ENCODE measurements around the gene CST9L. TPM values are rescaled to one million over a fixed set of nuclear protein-coding genes. Genes with fewer than 3 reads are reported as not detected.

The CST9L gene
- polyA plus RNA-seq, 1 donor (not counting 4 experiments of a cell fraction or from before 2014, with no cell fraction given) = not detected

GRCh38 chr20:23532533-23532932 is 35.8 kb downstream of the CST9L start:
- no peaks in the 10 kb centered on the region for H3K36me3 ChIP-seq (ENCODE audit: control insufficient read depth in 2 of 2, extremely low read depth in 1 of 2, insufficient read depth in 2 of 2, low read length in 2 of 2)
- TF ChIP-seq CTCF (optimal IDR thresholded peaks at IDR 0.05 in 1 of 3, IDR thresholded peaks at IDR 0.05 in 1 of 3, conservative IDR thresholded peaks at IDR 0.05 in 1 of 3; ENCODE audit: extremely low read depth in 1 of 3, insufficient read depth in 2 of 3, low read length in 3 of 3) = no peak
- TF ChIP-seq EZH2 (IDR thresholded peaks at IDR 0.05; ENCODE audit: low read length) = no peak
- no peaks in the 10 kb centered on the region for H3K4me1 ChIP-seq (ENCODE audit: control insufficient read depth, extremely low read depth, insufficient read depth, low read length)
- no peaks in the 10 kb centered on the region for H3K9me1 ChIP-seq (ENCODE audit: control insufficient read depth, extremely low read depth, insufficient read depth, low read length)
- H3K79me2 ChIP-seq (ENCODE audit: control insufficient read depth, insufficient read depth, low read length) = no peaks in the 10 kb centered on the region
- FAIRE-seq (no peak), DNase-seq (ENCODE audit: low read depth, low spot score) (no peak)
- no peaks in the 10 kb centered on the region for H3K27me3 ChIP-seq (ENCODE audit: control insufficient read depth, extremely low read depth, insufficient read depth, low read length)
- no peak overlapping the region for H3K4me2 ChIP-seq (ENCODE audit: control insufficient read depth, extremely low read depth, insufficient read depth, low read depth, low read length)
- dilution Hi-C loops (cut with MboI; ENCODE audit: extremely low pct_ligation_motif_present, low sequenced_read_pairs) = no loop called here
- H2AFZ ChIP-seq (ENCODE audit: control insufficient read depth, low read length) = no peak overlapping the region
- H4K20me1 ChIP-seq (ENCODE audit: control insufficient read depth, extremely low read depth, insufficient read depth, low read length) = no peaks in the 10 kb centered on the region
- H3K27ac ChIP-seq (ENCODE audit: control insufficient read depth, insufficient read depth, low read length) = no peak overlapping the region
- H3K9me3 ChIP-seq (ENCODE audit: control insufficient read depth, low read depth, low read length) = peaks cover 2% of the 10 kb centered on the region
- H3K9ac ChIP-seq (ENCODE audit: control insufficient read depth, extremely low read depth, insufficient read depth, low read length) = no peak overlapping the region
- no peak overlapping the region for H3K4me3 ChIP-seq (ENCODE audit: control insufficient read depth in 2 of 3, extremely low read depth in 1 of 3, insufficient read depth in 2 of 3, low read depth in 1 of 3, low read length in 3 of 3)

DNA sequence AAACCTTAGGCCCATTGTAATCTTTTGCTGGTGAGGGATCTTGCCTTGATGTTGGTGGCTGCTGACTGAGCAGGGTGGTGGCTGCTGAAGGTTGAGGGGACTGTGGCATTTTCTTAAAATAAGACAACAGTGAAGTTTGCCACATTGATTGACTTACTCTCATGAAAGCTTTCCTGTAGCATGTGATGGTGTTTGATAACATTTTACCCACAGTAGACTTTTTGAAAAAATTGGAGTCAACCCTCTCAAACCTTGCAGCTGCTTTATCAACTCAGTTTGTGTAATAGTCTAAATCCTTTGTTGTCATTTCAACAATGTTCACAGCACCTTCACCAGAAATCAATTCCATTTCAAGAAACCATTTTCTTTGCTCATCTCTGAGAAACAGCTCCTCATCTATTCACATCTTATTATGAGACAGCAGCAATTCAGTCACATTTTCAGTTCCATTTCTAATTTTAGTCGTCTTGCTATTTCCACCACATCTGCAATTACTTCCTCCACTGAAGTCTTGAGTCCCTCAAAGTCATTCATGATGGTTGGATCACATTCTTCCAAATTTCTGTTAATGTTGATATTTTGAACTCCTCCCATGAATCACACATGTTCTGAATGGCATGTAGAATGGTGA is 37.2 kb downstream of the CST9L start:
- DNase-seq (ENCODE audit: low read depth, low spot score) (no peak), FAIRE-seq (no peak)
- Histone ChIP-seq H3K4me1 (ENCODE audit: control insufficient read depth, extremely low read depth, insufficient read depth, low read length) (no peaks in the 10 kb centered on the region), H3K9ac (ENCODE audit: control insufficient read depth, extremely low read depth, insufficient read depth, low read length) (no peak overlapping the region), H3K4me3 (ENCODE audit: control insufficient read depth in 2 of 3, extremely low read depth in 1 of 3, insufficient read depth in 2 of 3, low read depth in 1 of 3, low read length in 3 of 3) (no peak overlapping the region), H3K4me2 (ENCODE audit: control insufficient read depth, extremely low read depth, insufficient read depth, low read depth, low read length) (no peak overlapping the region), H4K20me1 (ENCODE audit: control insufficient read depth, extremely low read depth, insufficient read depth, low read length) (no peaks in the 10 kb centered on the region), H3K27me3 (ENCODE audit: control insufficient read depth, extremely low read depth, insufficient read depth, low read length) (no peaks in the 10 kb centered on the region), H3K9me3 (ENCODE audit: control insufficient read depth, low read depth, low read length) (peaks cover 5% of the 10 kb centered on the region), H3K36me3 (ENCODE audit: control insufficient read depth in 2 of 2, extremely low read depth in 1 of 2, insufficient read depth in 2 of 2, low read length in 2 of 2) (no peaks in the 10 kb centered on the region), H3K9me1 (ENCODE audit: control insufficient read depth, extremely low read depth, insufficient read depth, low read length) (no peaks in the 10 kb centered on the region), H2AFZ (ENCODE audit: control insufficient read depth, low read length) (no peak overlapping the region), H3K27ac (ENCODE audit: control insufficient read depth, insufficient read depth, low read length) (no peak overlapping the region), H3K79me2 (ENCODE audit: control insufficient read depth, insufficient read depth, low read length) (no peaks in the 10 kb centered on the region)
- dilution Hi-C loops (cut with MboI; ENCODE audit: extremely low pct_ligation_motif_present, low sequenced_read_pairs) = no loop called here
- TF ChIP-seq EZH2 (IDR thresholded peaks at IDR 0.05; ENCODE audit: low read length) = no peak

Data from keratinocyte (primary cell).